Motor neuron (in vitro differentiated cells): ENCODE data around the gene PPP2R5C. TPM values are rescaled to one million over a fixed set of nuclear protein-coding genes. Genes with fewer than 3 reads are reported as not detected.

Experiments used
- ATAC-seq, 8 experiments: fragments of 200-7000 bp; cut with Tn5 transposase; replicated peaks in 6 of 8; 2 replicates each; pipeline ENCODE4 v1.8.0; 2021; ENCODE audit warnings: mild to moderate bottlenecking in 8 of 8, moderate library complexity in 8 of 8
- H3K27ac ChIP-seq, 2 donors: fragments of 250-450 bp; sonication (Bioruptor Pico); 2 replicates each; pipeline ENCODE4 v1.9.0; 2021; ENCODE audit warnings: antibody characterized with exemption in 2 of 2, mild to moderate bottlenecking in 2 of 2, moderate library complexity in 1 of 2
- H3K4me1 ChIP-seq, 2 donors: fragments of 250-450 bp; sonication (Bioruptor Pico); replicated peaks in 1 of 2; 2 replicates each; pipeline ENCODE4 v1.6.1; 2021; ENCODE audit warnings: antibody characterized with exemption in 2 of 2, mild to moderate bottlenecking in 2 of 2, moderate library complexity in 1 of 2
- H3K4me3 ChIP-seq, 5 donors: fragments of 250-450 bp; sonication (Bioruptor Pico); 2 replicates each; pipeline ENCODE4 v1.9.0; 2021; ENCODE audit warnings: antibody characterized with exemption in 5 of 5, mild to moderate bottlenecking in 5 of 5, moderate library complexity in 4 of 5
- WGBS, 10 experiments: fragments of 450-650 bp; shearing (Covaris generic); methylation state at CpG; one replicate each; pipeline ENCODE4 v1.0.0; 2022; 5-methylcytosine and 5-hydroxymethylcytosine counted together
- in situ Hi-C, 9 experiments: fragments of 400-800 bp; cut with MboI; loops; one replicate each; pipeline ENCODE4 v1.15.0; 2021; ENCODE audit warnings: low sequenced_read_pairs in 9 of 9, low pct_unique_long_range_greater_than_20kb in 2 of 9; ENCODE audit not compliant: unreplicated experiment in 9 of 9
- total RNA-seq, 8 experiments: library from RNA; unstranded; fragments of 300-600 nt; gene quantifications; 2 replicates each; pipeline versions ENCODE4 v1.2.3 to v1.2.4, GENCODE V29; 2022

Gene PPP2R5C
- total RNA-seq, 8 experiments from 2014 or later: 84.4 to 112 (median 94.7) TPM

- WGBS, 10 experiments: 40 to 100% (median 61%) methylated on average over 1 to 9 of the region's 11 CpGs; no CpG with 5 or more reads in 1 of the 10 experiments
- Histone ChIP-seq H3K27ac (peak overlapping the region in 1 of 2 donors; percentile 37), H3K4me1 (peaks cover 17 to 28% of the 10 kb centered on the region in 2 donors), H3K4me3 (no peak overlapping the region)
- in situ Hi-C loops: no loop called here
- ATAC-seq: peak in 4 of 8 experiments; percentile 6 to 40 (median 26)
These were observed 46.6 kb downstream of the PPP2R5C start for GRCh38 chr14:101808020-101808641.

- Histone ChIP-seq H3K4me1 (peaks cover 17 to 28% of the 10 kb centered on the region in 2 donors), H3K4me3 (peak overlapping the region; percentile 67 to 83 (median 68)), H3K27ac (peak overlapping the region; percentile 93 to 98)
- ATAC-seq: no peak
- 38 to 80% (median 54%) methylated on average over 4 to 6 of the region's 6 CpGs for WGBS, 10 experiments
- in situ Hi-C loops: no loop called here
These were observed 47.6 kb downstream of the PPP2R5C start for GRCh38 chr14:101808894-101809670.

DNA sequence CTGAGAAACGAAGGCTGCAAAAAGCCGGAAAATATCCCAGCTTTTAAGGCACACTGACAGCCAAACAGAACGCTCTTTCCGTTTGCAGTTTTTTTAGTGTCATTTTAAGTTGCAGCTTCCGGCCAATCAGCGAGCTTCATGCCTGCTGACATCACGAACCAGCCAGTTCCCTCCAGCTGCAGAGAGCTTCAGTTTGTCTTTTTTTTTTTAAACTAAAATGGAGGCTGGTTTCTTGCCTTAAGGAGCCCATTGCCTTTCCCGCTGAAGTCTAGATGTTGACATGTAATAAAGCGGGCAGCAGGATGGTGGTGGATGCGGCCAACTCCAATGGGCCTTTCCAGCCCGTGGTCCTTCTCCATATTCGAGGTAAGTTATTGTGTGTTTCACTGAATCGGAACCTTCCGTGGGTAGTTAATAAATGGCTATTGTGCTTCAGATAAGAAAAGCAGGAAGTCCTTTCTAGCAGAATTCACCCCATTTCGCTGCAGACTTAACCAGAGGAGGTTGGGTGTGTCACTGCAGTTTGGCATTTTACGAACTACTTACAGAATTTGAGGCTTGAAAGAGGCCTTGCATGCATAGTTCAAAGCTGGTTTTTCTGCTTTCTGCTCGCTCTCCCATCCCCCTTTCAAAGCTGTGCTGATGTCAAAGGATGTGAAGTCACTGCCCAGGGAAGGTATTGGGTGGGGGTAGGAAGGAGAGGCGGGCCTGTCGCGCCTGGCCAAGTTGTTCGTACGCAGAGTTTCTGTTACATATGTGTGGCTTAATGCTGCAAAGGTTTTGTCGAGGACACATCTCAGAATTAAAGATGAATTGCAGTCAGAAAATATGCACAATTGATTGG lies 48.4 kb downstream of the PPP2R5C start:
- Histone ChIP-seq H3K27ac (peak overlapping the region; percentile 93 to 98), H3K4me3 (peak overlapping the region; percentile 67 to 83 (median 68)), H3K4me1 (peaks cover 17 to 28% of the 10 kb centered on the region in 2 donors)
- peak; percentile 65 to 94 (median 90) for ATAC-seq
- in situ Hi-C loops: no loop called here
- WGBS, 10 experiments: 0 to 2% (median 0%) methylated on average over 3 to 19 of the region's 23 CpGs

DNA sequence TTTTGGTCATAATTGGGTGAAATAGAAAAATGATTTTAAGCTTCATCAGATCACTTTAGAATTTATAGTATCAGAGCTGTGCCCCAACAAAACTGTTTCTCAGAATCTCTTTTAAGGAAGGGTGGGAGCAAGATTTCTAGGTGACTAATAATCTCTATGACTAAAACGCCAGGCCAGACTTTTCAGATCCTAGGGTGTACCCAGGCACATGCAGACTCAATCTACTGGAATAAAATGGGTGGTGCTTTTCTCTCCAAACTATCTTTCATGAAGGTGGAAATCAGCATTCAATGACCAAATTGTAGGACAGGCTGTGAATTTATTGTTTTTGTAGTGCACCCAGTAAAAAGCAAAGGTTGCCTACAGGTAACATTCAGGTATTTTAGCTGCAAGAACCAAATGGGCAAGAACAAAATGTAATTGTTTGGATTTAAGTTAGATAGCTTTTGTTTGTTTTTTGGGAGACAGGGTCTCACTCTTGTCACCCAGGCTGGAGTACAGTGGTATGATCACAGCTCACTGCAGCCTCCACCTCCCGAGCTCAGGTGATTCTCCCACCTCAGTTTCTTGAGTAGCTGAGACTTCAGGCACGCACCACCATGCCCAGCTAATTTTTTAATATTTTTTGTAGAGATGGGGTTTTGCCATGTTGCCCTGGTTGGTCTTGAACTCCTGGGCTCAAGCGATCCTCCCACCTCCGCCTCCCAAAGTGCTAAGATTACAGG lies 49.5 kb downstream of the PPP2R5C start:
- no peak overlapping the region for H3K27ac ChIP-seq
- in situ Hi-C loops: no loop called here
- ATAC-seq: peak in 2 of 8 experiments; percentile 15
- H3K4me1 ChIP-seq: peaks cover 17 to 28% of the 10 kb centered on the region in 2 donors
- 0 to 100% (median 74%) methylated on average over 1 to 5 of the region's 5 CpGs for WGBS, 10 experiments
- H3K4me3 ChIP-seq: peak overlapping the region; percentile 67 to 83 (median 68)

DNA sequence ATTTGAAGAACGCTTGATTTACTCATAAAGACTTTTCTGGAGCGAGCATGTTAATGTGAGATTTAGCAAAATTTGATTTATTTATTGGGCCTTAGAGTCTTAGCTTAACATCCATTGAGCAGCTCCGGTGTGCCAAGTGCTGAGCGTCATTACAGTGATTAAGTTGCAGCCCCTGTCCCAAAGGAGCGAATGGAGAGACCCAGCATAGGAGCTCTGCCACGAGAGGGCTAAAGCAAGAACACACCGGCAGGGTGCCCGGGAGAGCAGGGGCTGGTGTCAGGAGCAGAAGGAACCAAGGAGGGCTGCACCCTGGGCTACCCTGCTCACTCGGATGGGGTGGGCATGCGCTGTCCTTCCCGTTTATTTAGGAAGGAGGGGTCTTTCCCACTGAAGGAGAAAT lies 50.6 kb downstream of the PPP2R5C start:
- H3K4me1 ChIP-seq: peaks cover 17 to 28% of the 10 kb centered on the region in 2 donors
- no peak for ATAC-seq
- in situ Hi-C loops: no loop called here
- H3K27ac ChIP-seq: no peak overlapping the region
- 55 to 100% (median 96%) methylated on average over 1 to 9 of the region's 11 CpGs; no CpG with 5 or more reads in 1 of the 10 experiments for WGBS, 10 experiments
- no peak overlapping the region for H3K4me3 ChIP-seq

GRCh38 chr14:101813171-101813759 lies 51.8 kb downstream of the PPP2R5C start:
- ATAC-seq: peak in 3 of 8 experiments; percentile 42 to 62 (median 58)
- Histone ChIP-seq H3K27ac (no peak overlapping the region), H3K4me3 (no peak overlapping the region), H3K4me1 (peaks cover 11 to 21% of the 10 kb centered on the region in 2 donors)
- 0 to 97% (median 85%) methylated on average over 1 to 6 of the region's 7 CpGs; no CpG with 5 or more reads in 2 of the 10 experiments for WGBS, 10 experiments
- in situ Hi-C loops: no loop called here

DNA sequence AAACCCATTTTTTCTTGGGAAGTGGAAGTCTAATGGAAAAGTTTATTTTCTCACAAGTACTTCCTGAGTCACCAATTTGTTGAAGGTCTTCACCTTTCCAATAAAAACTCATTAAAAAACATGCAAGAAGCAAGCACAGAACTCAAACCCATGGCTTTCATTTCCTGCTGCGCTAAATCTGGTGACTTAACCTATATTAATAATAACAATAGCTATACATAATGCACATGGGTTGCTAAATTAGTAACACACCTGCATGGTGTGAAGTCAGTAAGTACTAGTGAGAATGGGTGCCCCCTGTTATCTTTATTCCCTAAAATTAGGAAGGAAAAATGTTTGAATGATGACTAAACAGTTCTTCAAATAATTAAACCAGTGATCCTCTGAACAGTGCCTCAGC lies 52.3 kb downstream of the PPP2R5C start:
- in situ Hi-C loops: no loop called here
- no peak for ATAC-seq
- WGBS, 10 experiments: 80 to 100% (median 100%) methylated on average over 1 of the region's 1 CpG; no CpG with 5 or more reads in 3 of the 10 experiments

GRCh38 chr14:101814934-101815333 lies 53.4 kb downstream of the PPP2R5C start:
- WGBS, 10 experiments: 20 to 100% (median 90%) methylated on average over 1 to 3 of the region's 5 CpGs; no CpG with 5 or more reads in 3 of the 10 experiments
- Histone ChIP-seq H3K4me1 (peaks cover 7 to 13% of the 10 kb centered on the region in 2 donors), H3K27ac (no peak overlapping the region), H3K4me3 (no peak overlapping the region)
- no peak for ATAC-seq
- in situ Hi-C loops: no loop called here

More for the DNA sequence above, 52.3 kb downstream of the PPP2R5C start:
- Histone ChIP-seq H3K27ac (no peak overlapping the region), H3K4me3 (no peak overlapping the region), H3K4me1 (peaks cover 9 to 17% of the 10 kb centered on the region in 2 donors)

DNA sequence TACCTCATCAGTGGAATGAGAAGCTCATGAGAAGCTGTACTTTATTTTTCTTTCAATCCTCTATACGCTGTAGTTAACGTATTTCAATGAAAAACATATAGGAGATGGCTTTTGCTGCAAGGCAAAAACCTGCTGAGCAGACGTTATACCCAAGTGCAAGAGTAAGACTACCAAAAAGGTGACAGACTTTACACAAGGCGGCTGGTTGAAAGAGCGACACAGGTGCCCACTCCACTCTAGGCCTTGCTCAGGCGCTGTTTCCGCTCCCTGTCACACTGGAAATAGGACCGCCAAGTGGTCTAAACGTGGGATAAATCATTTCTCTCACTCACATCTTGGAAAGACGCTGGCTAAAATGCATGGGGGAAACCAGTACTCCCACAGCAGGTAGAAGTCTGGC lies 54.5 kb downstream of the PPP2R5C start:
- WGBS, 10 experiments: 67 to 100% (median 94%) methylated on average over 1 to 8 of the region's 10 CpGs; no CpG with 5 or more reads in 1 of the 10 experiments
- in situ Hi-C loops: no loop called here
- no peak overlapping the region for H3K27ac ChIP-seq
- no peak overlapping the region for H3K4me3 ChIP-seq
- H3K4me1 ChIP-seq: peaks cover 5 to 12% of the 10 kb centered on the region in 2 donors
- ATAC-seq: no peak

GRCh38 chr14:101817501-101818001 lies 56.0 kb downstream of the PPP2R5C start:
- in situ Hi-C loops: no loop called here
- WGBS, 10 experiments: 90 to 100% (median 100%) methylated on average over 1 to 6 of the region's 11 CpGs; no CpG with 5 or more reads in 3 of the 10 experiments
- Histone ChIP-seq H3K27ac (no peak overlapping the region), H3K4me1 (peaks cover 0 to 1% of the 10 kb centered on the region in 2 donors), H3K4me3 (no peak overlapping the region)
- ATAC-seq: no peak

DNA sequence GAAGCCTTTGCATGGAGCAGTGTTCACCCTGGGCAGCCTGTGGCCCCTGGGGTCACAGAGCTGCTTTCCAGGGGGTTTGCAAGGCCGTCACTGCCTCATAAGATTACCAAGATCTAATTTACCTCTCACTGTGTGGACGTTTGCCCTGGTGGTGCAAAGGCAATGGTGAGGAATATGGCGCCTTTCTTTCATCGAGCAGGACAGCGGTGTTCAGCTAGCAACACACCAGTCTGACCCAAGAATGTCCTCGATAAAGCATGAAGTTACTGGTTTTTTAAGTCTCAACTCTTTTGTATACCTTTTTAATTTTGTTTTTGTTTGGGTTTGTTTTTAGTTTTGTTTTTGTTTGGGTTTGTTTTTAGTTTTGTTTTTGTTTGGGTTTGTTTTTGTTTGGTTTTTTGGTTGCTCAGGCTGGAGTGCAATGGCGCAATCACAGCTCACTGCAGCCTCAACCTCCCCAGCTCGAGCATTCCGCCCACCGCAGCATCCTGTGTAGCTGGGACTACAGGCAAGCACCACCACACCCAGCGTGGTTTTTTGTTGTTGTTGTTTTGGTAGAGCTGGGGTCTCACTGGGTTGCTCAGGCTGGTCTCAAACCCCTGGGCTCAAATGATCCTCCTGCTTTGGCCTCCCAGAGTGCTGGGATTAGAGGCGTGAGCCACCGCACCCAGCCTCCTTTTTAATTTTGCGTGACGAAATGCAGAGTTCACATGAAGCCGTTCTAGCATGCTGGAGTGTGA lies 57.9 kb downstream of the PPP2R5C start:
- ATAC-seq: no peak
- no peak overlapping the region for H3K4me3 ChIP-seq
- H3K27ac ChIP-seq: no peak overlapping the region
- no peaks in the 10 kb centered on the region for H3K4me1 ChIP-seq
- in situ Hi-C loops: no loop called here
- 81 to 97% (median 93%) methylated on average over 3 to 14 of the region's 16 CpGs for WGBS, 10 experiments
